Parathyroid adenoma (tissue), 2 donors: Measurements from ENCODE around the gene FUBP3.

ENCODE experiments used
- H2AFZ ChIP-seq: fragments of 300-600 bp; sonication (generic); one replicate; pipeline ENCODE4 v1.7.0; 2017; ENCODE audit warnings: antibody characterized with exemption, mild to moderate bottlenecking
- H3K27ac ChIP-seq: fragments of 300-600 bp; sonication (generic); one replicate; pipeline ENCODE4 v1.7.0; 2017
- H3K27me3 ChIP-seq: fragments of 300-600 bp; sonication (generic); one replicate; pipeline ENCODE4 v1.7.0; 2017; ENCODE audit warnings: low read length; ENCODE audit not compliant: control insufficient read depth, insufficient read depth
- H3K36me3 ChIP-seq: fragments of 300-600 bp; sonication (generic); one replicate; pipeline ENCODE4 v1.7.0; 2017; ENCODE audit warnings: low read length; ENCODE audit not compliant: control insufficient read depth, insufficient read depth
- H3K4me1 ChIP-seq: fragments of 300-600 bp; sonication (generic); one replicate; pipeline ENCODE4 v1.7.0; 2017; ENCODE audit warnings: control low read depth
- H3K4me2 ChIP-seq: fragments of 300-600 bp; sonication (generic); one replicate; pipeline ENCODE4 v1.7.0; 2017; ENCODE audit warnings: low read length
- H3K4me3 ChIP-seq: fragments of 300-600 bp; sonication (generic); one replicate; pipeline ENCODE4 v1.7.0; 2017; ENCODE audit warnings: low read depth, low read length
- H3K79me2 ChIP-seq: fragments of 300-600 bp; sonication (generic); one replicate; pipeline ENCODE4 v1.7.0; 2017; ENCODE audit warnings: control low read depth
- H3K9ac ChIP-seq: fragments of 300-600 bp; sonication (generic); one replicate; pipeline ENCODE4 v1.7.0; 2017; ENCODE audit warnings: mild to moderate bottlenecking
- H3K9me3 ChIP-seq: fragments of 300-600 bp; sonication (generic); one replicate; pipeline ENCODE4 v1.7.0; 2017; ENCODE audit warnings: low read length; ENCODE audit not compliant: control insufficient read depth
- TF ChIP-seq, protein P1 (sequence below): fragments of 300-600 bp; sonication (generic); IDR thresholded peaks from one replicate; pipeline ENCODE4 v1.7.0; 2017; ENCODE audit warnings: antibody characterized with exemption, mild to moderate bottlenecking
- donor health status: primary hyperparathyroidism.

The FUBP3 gene

DNA sequence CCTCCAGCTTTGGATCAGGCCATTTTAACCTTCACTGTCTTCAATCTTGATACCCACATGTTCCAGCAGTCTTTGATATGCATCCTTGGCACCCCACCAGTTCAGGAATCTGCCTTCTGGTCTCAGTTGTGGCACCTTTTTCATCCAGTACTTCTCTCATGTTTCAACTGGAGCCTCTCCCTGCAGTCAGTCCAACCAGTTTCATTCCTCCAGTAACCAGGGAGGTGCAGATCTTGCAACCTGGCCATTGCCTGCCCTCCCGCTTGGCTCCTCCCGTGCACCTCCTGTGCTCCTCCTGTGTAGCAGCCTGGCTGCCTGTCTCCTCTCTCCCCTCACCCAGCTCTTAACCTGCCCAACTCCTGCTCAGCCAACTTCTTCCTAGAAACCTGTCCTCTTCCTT lies 20.2 kb downstream of the FUBP3 start:
- H3K9ac ChIP-seq: no peak overlapping the region
- H3K4me2 ChIP-seq: no peak overlapping the region
- H3K4me1 ChIP-seq: no peaks in the 10 kb centered on the region
- H3K27ac ChIP-seq: no peak overlapping the region
- H2AFZ ChIP-seq: no peak overlapping the region
- TF ChIP-seq, protein P1, sequence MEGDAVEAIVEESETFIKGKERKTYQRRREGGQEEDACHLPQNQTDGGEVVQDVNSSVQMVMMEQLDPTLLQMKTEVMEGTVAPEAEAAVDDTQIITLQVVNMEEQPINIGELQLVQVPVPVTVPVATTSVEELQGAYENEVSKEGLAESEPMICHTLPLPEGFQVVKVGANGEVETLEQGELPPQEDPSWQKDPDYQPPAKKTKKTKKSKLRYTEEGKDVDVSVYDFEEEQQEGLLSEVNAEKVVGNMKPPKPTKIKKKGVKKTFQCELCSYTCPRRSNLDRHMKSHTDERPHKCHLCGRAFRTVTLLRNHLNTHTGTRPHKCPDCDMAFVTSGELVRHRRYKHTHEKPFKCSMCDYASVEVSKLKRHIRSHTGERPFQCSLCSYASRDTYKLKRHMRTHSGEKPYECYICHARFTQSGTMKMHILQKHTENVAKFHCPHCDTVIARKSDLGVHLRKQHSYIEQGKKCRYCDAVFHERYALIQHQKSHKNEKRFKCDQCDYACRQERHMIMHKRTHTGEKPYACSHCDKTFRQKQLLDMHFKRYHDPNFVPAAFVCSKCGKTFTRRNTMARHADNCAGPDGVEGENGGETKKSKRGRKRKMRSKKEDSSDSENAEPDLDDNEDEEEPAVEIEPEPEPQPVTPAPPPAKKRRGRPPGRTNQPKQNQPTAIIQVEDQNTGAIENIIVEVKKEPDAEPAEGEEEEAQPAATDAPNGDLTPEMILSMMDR: no peak
- H3K79me2 ChIP-seq: no peaks in the 10 kb centered on the region
- H3K36me3 ChIP-seq: no peaks in the 10 kb centered on the region
- H3K4me3 ChIP-seq: no peak overlapping the region
- H3K9me3 ChIP-seq: no peaks in the 10 kb centered on the region
- H3K27me3 ChIP-seq: no peaks in the 10 kb centered on the region

DNA sequence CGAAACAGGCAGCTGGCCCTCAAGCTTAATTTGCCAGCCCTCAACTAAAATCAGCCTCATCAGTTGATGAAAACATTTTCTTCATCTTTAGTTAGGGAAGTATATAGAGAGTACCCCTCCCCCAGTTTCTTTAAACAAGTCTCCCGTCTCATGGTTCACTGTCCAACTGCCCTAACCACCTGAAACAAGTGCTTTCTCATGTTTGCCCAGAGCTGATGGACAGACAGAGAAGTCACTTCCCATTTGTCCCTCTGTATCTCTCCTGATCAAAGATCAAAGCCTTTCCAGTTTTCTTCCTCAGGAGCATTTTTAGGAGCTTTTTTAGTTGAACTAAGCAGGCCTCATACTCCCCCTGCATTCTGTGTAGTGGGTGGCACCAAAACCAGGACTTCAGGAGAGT lies 21.7 kb downstream of the FUBP3 start:
- H2AFZ ChIP-seq: no peak overlapping the region
- H3K4me3 ChIP-seq: no peak overlapping the region
- H3K4me1 ChIP-seq: no peaks in the 10 kb centered on the region
- TF ChIP-seq, protein P1: no peak
- H3K9ac ChIP-seq: no peak overlapping the region
- no peaks in the 10 kb centered on the region for H3K36me3 ChIP-seq
- H3K27me3 ChIP-seq: no peaks in the 10 kb centered on the region
- no peaks in the 10 kb centered on the region for H3K79me2 ChIP-seq
- no peak overlapping the region for H3K4me2 ChIP-seq
- no peaks in the 10 kb centered on the region for H3K9me3 ChIP-seq
- no peak overlapping the region for H3K27ac ChIP-seq

DNA sequence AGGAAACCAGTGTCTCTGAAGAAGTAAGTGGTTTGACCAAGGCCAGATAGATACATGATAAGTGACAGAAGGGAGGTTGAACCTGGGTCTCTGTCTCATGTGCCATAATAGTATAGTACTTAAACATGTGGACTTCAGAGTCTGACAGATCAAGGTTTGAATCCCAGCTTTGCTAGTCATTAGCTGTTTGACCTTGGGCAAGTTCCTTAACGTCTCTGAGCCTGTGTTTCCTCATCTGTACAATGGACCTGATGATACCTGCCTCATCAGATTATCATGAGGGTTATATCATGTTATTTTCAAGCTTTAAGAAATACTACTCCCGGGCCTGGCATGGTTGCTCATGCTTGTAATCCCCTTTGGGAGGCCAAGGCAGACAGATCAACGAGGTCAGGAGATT lies 24.9 kb downstream of the FUBP3 start:
- Histone ChIP-seq H3K9ac (no peak overlapping the region), H3K4me3 (no peak overlapping the region), H3K27me3 (no peaks in the 10 kb centered on the region), H3K4me1 (no peaks in the 10 kb centered on the region), H3K36me3 (no peaks in the 10 kb centered on the region), H3K4me2 (no peak overlapping the region), H3K9me3 (no peaks in the 10 kb centered on the region), H3K79me2 (no peaks in the 10 kb centered on the region), H2AFZ (no peak overlapping the region), H3K27ac (no peak overlapping the region)
- TF ChIP-seq, protein P1: no peak

DNA sequence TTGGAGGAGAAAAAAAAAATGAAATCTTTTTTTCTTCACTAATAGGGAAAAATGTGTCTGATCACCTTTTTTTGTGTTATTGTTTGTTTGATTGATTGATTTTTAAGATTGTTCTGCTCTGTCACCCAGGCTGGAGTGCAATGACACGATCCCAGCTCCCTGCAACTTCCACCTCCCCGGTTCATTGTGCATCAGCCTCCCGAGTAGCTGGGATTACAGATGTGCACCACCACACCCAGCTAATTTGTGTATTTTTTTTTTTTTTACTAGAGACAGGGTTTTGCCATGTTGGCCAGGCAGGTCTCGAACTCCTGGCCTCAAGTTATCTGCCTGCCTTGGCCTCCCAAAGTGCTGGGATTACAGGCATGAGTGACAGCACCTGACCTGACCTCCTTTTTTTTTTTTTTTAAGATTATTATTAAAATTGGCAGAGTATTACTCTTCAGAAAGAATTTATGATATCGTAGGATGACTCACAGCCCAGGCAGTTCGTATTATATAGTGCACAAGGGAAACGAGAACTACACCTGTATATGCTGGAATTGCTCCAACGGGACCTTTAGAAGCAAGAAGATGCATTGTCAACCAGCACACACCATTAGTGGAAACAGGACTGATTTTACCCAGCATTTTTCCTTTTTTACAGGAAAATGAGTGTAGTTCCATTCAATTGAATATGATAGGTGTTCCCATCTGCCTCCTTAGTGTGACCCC lies 27.7 kb downstream of the FUBP3 start:
- H3K27ac ChIP-seq: no peak overlapping the region
- no peak overlapping the region for H3K9ac ChIP-seq
- no peaks in the 10 kb centered on the region for H3K4me1 ChIP-seq
- no peak overlapping the region for H3K4me3 ChIP-seq
- H3K79me2 ChIP-seq: no peaks in the 10 kb centered on the region
- no peak overlapping the region for H2AFZ ChIP-seq
- TF ChIP-seq, protein P1: no peak
- H3K9me3 ChIP-seq: no peaks in the 10 kb centered on the region
- H3K36me3 ChIP-seq: no peaks in the 10 kb centered on the region
- H3K4me2 ChIP-seq: no peak overlapping the region
- H3K27me3 ChIP-seq: no peaks in the 10 kb centered on the region
